Limb (tissue), 2 donors: Measurements from ENCODE around the gene DOP1A.
"Not testable (repeated sequence)": the region's sequence is repeated elsewhere in the genome, so short reads cannot be mapped to it uniquely, and the experiment has no call there.

Experiments used
- DNase-seq, 2 donors: peaks; one replicate each; pipeline ENCODE4 v3.0.0-alpha.2; 2016; ENCODE audit errors: extremely low spot score in 2 of 2

DOP1A gene

GRCh38 chr6:83151114-83151513 is 83.6 kb downstream of the DOP1A start:
- DNase-seq, result no peak

- DNase-seq, result no peak
These were observed 85.4 kb downstream of the DOP1A start for GRCh38 chr6:83152913-83153312.

- no peak for DNase-seq
These were observed 86.5 kb downstream of the DOP1A start for GRCh38 chr6:83153883-83154521.

- no peak for DNase-seq
These were observed 88.3 kb downstream of the DOP1A start for GRCh38 chr6:83155794-83156193.

GRCh38 chr6:83160167-83160566 is 92.7 kb downstream of the DOP1A start:
- DNase-seq, result no peak

- no peak for DNase-seq
These were observed 100.3 kb downstream of the DOP1A start for GRCh38 chr6:83167726-83168278.

- DNase-seq, result no peak
These were observed 101.1 kb downstream of the DOP1A start for GRCh38 chr6:83168556-83168955.

- no peak for DNase-seq
These were observed 101.6 kb downstream of the DOP1A start for GRCh38 chr6:83169106-83169505.

GRCh38 chr6:83169511-83169910 is 102.0 kb downstream of the DOP1A start:
- no peak for DNase-seq

GRCh38 chr6:83176246-83176645 is 108.8 kb downstream of the DOP1A start:
- no peak for DNase-seq

GRCh38 chr6:83180426-83180950 is 113.0 kb downstream of the DOP1A start:
- no peak for DNase-seq

- no peak for DNase-seq
These were observed 114.6 kb downstream of the DOP1A start for GRCh38 chr6:83182114-83182513.

- DNase-seq, result no peak
These were observed 115.8 kb downstream of the DOP1A start for GRCh38 chr6:83183082-83183828.

GRCh38 chr6:83185096-83185495 is 117.6 kb downstream of the DOP1A start:
- no peak for DNase-seq

- no peak for DNase-seq
These were observed 121.0 kb downstream of the DOP1A start for GRCh38 chr6:83188501-83188900.

GRCh38 chr6:83190626-83191025 is 123.2 kb downstream of the DOP1A start:
- no peak for DNase-seq

- not testable (repeated sequence) for DNase-seq
These were observed 124.5 kb downstream of the DOP1A start for GRCh38 chr6:83191974-83192373.

- no peak for DNase-seq
These were observed 125.0 kb downstream of the DOP1A start for GRCh38 chr6:83192456-83192855.

- DNase-seq, result peak; percentile 87 to 93
These were observed 125.6 kb downstream of the DOP1A start, which contains the start of the genes PGM3 and RWDD2A for GRCh38 chr6:83192871-83193746. Gene PGM3, minus strand, starts transcription at chr6:83193265. Its CDS starts 2,253 bp downstream, at chr6:83191012. Gene RWDD2A, plus strand, starts transcription at chr6:83193357. Its CDS starts 1,095 bp downstream, at chr6:83194452.

- DNase-seq, result peak in 1 of 2 donors; percentile 70
These were observed 126.5 kb downstream of the DOP1A start for GRCh38 chr6:83193747-83194566.
